Fibroblast of lung (primary cell): ENCODE measurements around the gene CRAMP1. TPM values are rescaled to one million over a fixed set of nuclear protein-coding genes. Genes with fewer than 3 reads are reported as not detected.

Experiments
- DNase-seq, 2 donors: peaks; one replicate each; pipeline versions ENCODE4 v3.0.0 to v3.0.0-alpha.2; 2010; ENCODE audit warnings: low read depth in 2 of 2
- H2AFZ ChIP-seq: 2 replicates; pipeline ENCODE4 v1.5.1; 2012; ENCODE audit warnings: low read length, control low read depth, inconsistent platforms
- H3K27ac ChIP-seq: 2 replicates; pipeline ENCODE4 v1.5.1; 2011; ENCODE audit warnings: low read length, control low read depth; ENCODE audit not compliant: insufficient read depth
- H3K27me3 ChIP-seq: 2 replicates; pipeline ENCODE4 v1.5.1; 2011; ENCODE audit warnings: mild to moderate bottlenecking, low read length; ENCODE audit not compliant: control insufficient read depth, insufficient read depth
- H3K36me3 ChIP-seq: 2 replicates; pipeline ENCODE4 v1.5.1; 2011; ENCODE audit warnings: low read length; ENCODE audit not compliant: control insufficient read depth, insufficient read depth
- H3K4me1 ChIP-seq: 2 replicates; pipeline ENCODE4 v1.5.1; 2011; ENCODE audit warnings: low read length; ENCODE audit not compliant: control insufficient read depth, insufficient read depth; ENCODE audit errors: extremely low read depth
- H3K4me2 ChIP-seq: 2 replicates; pipeline ENCODE4 v1.5.1; 2011; ENCODE audit warnings: low read length, control low read depth; ENCODE audit not compliant: insufficient read depth; ENCODE audit errors: extremely low read depth
- H3K4me3 ChIP-seq, 4 experiments: fragments of 200-600 bp in 1 of 4; sonication (generic) in 1 of 4; replicated peaks in 1 of 4; 2 replicates each; pipeline ENCODE4 v1.5.1; 2011 to 2016; ENCODE audit warnings: low read length in 4 of 4, low read depth in 3 of 4, mild to moderate bottlenecking in 3 of 4, control low read depth in 2 of 4, inconsistent platforms in 1 of 4, mixed read lengths in 1 of 4; ENCODE audit not compliant: insufficient read depth in 1 of 4; ENCODE audit errors: control extremely low read depth in 1 of 4
- H3K79me2 ChIP-seq: 2 replicates; pipeline ENCODE4 v1.5.1; 2012; ENCODE audit warnings: mild to moderate bottlenecking, low read length, inconsistent platforms; ENCODE audit not compliant: control insufficient read depth, insufficient read depth
- H3K9ac ChIP-seq: 2 replicates; pipeline ENCODE4 v1.5.1; 2011; ENCODE audit warnings: mild to moderate bottlenecking, low read length, control low read depth; ENCODE audit not compliant: insufficient read depth
- H3K9me3 ChIP-seq: 2 replicates; pipeline ENCODE4 v1.5.1; 2012; ENCODE audit warnings: low read depth, low read length; ENCODE audit not compliant: control insufficient read depth, insufficient read depth
- H4K20me1 ChIP-seq: 2 replicates; pipeline ENCODE4 v1.5.1; 2011; ENCODE audit warnings: low read length; ENCODE audit not compliant: control insufficient read depth, insufficient read depth; ENCODE audit errors: extremely low read depth
- EZH2 ChIP-seq: IDR thresholded peaks from 2 replicates; pipeline ENCODE4 v1.5.1; 2012; ENCODE audit warnings: low read length, control low read depth, mild to moderate bottlenecking; ENCODE audit errors: missing control alignments
- polyA plus RNA-seq, 2 donors: library from polyadenylated mRNA; depleted of rRNA in 1 of 2; stranded (reverse) in 1 of 2; unstranded in 1 of 2; fragments of >200 nt; gene quantifications; 2 replicates each; pipeline ENCODE4 v1.2.1, GENCODE V29; 2011 to 2012; ENCODE audit warnings: missing spikeins in 1 of 2
- total RNA-seq: library from RNA; depleted of rRNA; stranded (reverse); fragments of >200 nt; gene quantifications from 2 replicates; pipeline ENCODE4 v1.2.1, GENCODE V29; 2014
- TF ChIP-seq, protein P1 (sequence below), 2 donors: IDR thresholded peaks in 1 of 2; conservative IDR thresholded peaks in 1 of 2; 1 replicate in 1 of 2; 2 replicates in 1 of 2; pipeline ENCODE4 v1.5.1; 2011 to 2012; ENCODE audit warnings: low read length in 2 of 2, control low read depth in 1 of 2, inconsistent platforms in 1 of 2, low read depth in 1 of 2, mild to moderate bottlenecking in 1 of 2

Gene CRAMP1
- total and polyA plus RNA-seq, 2 donors (not counting 1 experiment from before 2014, with no cell fraction given) = 6.2 to 7.8 TPM

DNA sequence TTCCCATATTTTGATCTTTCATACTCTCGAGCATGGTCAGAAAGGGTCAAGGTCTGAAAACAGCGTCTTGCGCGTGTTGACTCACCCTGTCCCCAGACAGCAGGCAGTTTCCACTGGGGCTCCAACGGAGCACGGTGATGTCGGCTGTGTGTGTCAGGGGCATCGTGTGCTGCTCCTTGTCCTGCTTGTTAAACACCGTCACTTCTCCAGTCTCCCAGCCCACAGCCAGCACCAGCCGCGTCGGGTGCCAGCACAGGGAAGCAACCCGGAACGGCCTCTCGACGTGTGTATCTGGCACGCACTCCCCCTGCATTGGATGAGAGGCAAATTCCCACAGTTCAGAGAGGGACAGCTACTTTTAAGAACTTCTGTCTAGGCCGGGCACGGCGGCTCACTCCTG lies 9.9 kb upstream of the CRAMP1 start:
- Histone ChIP-seq H3K9ac (no peak overlapping the region), H4K20me1 (no peaks in the 10 kb centered on the region), H3K36me3 (no peaks in the 10 kb centered on the region), H3K4me2 (no peak overlapping the region), H3K9me3 (no peaks in the 10 kb centered on the region), H2AFZ (no peak overlapping the region), H3K27me3 (no peaks in the 10 kb centered on the region), H3K27ac (no peak overlapping the region), H3K4me3 (no peak overlapping the region), H3K79me2 (no peaks in the 10 kb centered on the region), H3K4me1 (no peaks in the 10 kb centered on the region)
- no peak for DNase-seq
- no peak for TF ChIP-seq EZH2
- TF ChIP-seq, protein P1, sequence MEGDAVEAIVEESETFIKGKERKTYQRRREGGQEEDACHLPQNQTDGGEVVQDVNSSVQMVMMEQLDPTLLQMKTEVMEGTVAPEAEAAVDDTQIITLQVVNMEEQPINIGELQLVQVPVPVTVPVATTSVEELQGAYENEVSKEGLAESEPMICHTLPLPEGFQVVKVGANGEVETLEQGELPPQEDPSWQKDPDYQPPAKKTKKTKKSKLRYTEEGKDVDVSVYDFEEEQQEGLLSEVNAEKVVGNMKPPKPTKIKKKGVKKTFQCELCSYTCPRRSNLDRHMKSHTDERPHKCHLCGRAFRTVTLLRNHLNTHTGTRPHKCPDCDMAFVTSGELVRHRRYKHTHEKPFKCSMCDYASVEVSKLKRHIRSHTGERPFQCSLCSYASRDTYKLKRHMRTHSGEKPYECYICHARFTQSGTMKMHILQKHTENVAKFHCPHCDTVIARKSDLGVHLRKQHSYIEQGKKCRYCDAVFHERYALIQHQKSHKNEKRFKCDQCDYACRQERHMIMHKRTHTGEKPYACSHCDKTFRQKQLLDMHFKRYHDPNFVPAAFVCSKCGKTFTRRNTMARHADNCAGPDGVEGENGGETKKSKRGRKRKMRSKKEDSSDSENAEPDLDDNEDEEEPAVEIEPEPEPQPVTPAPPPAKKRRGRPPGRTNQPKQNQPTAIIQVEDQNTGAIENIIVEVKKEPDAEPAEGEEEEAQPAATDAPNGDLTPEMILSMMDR (conservative IDR thresholded peaks at IDR 0.05 in 1 of 2, IDR thresholded peaks at IDR 0.05 in 1 of 2; ENCODE audit: low read depth in 1 of 2, low read length in 2 of 2) = no peak

DNA sequence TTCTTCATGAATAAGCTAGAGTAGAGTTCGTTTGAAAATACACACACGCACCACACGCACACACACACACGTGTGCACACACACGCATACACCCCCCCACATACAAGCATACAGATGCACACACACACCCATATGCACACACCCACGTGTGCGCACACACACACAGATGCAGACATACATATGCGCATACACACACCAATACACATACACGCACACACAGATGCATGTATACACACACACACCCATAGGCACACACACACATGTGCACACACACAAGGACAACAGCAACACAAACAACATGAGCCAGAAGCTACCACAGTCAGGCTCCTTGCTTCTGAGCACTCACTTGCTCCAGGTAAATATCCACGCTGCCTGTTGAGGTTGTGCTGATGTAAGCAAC lies 5.4 kb upstream of the CRAMP1 start:
- no peaks in the 10 kb centered on the region for H4K20me1 ChIP-seq
- no peak for DNase-seq
- H3K4me1 ChIP-seq = no peaks in the 10 kb centered on the region
- no peaks in the 10 kb centered on the region for H3K9me3 ChIP-seq
- no peak overlapping the region for H3K4me3 ChIP-seq
- no peak overlapping the region for H3K4me2 ChIP-seq
- no peak overlapping the region for H2AFZ ChIP-seq
- no peak overlapping the region for H3K9ac ChIP-seq
- H3K27me3 ChIP-seq = no peaks in the 10 kb centered on the region
- H3K79me2 ChIP-seq = no peaks in the 10 kb centered on the region
- H3K27ac ChIP-seq = no peak overlapping the region
- TF ChIP-seq, protein P1 (conservative IDR thresholded peaks at IDR 0.05 in 1 of 2, IDR thresholded peaks at IDR 0.05 in 1 of 2; ENCODE audit: low read depth in 1 of 2, low read length in 2 of 2) = no peak
- TF ChIP-seq EZH2 = no peak
- no peaks in the 10 kb centered on the region for H3K36me3 ChIP-seq

DNA sequence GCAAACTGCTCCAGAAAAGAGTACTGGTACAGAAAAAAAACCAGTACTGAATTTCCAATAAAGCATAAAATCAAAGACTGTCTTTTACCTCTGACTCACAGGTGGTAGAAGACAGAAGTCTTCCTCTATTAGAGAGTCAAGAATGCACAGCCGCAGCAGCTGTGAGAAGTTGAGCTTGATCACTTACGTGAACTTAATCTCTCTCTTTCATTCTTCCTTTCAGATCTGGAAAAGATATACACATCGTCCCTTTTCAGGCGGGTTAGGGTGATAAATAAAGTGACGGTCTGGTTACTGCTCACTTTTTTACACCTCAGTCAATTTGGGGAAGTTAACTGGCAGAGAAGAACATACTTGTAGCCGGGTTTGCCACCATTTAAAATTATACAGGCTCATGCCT lies 4.2 kb upstream of the CRAMP1 start:
- no peak overlapping the region for H3K4me2 ChIP-seq
- no peak overlapping the region for H2AFZ ChIP-seq
- H3K4me1 ChIP-seq = no peaks in the 10 kb centered on the region
- no peak overlapping the region for H3K27ac ChIP-seq
- TF ChIP-seq, protein P1 (conservative IDR thresholded peaks at IDR 0.05 in 1 of 2, IDR thresholded peaks at IDR 0.05 in 1 of 2; ENCODE audit: low read depth in 1 of 2, low read length in 2 of 2) = no peak
- no peak for TF ChIP-seq EZH2
- H3K27me3 ChIP-seq = no peaks in the 10 kb centered on the region
- no peaks in the 10 kb centered on the region for H3K36me3 ChIP-seq
- H3K9me3 ChIP-seq = no peaks in the 10 kb centered on the region
- H3K4me3 ChIP-seq = no peak overlapping the region
- peaks cover 5% of the 10 kb centered on the region for H3K79me2 ChIP-seq
- DNase-seq = no peak
- no peak overlapping the region for H3K9ac ChIP-seq
- H4K20me1 ChIP-seq = no peaks in the 10 kb centered on the region
